GM12892 (cell line): ENCODE data around the gene MOCOS.
A peak's percentile ranks its signal among the peaks of the same experiment; 100 is the strongest.

ENCODE experiments used
- DNase-seq: peaks from one replicate; pipeline ENCODE4 v3.0.0; 2011; ENCODE audit not compliant: insufficient read length
- FAIRE-seq: peaks from 2 replicates; lab custom pipeline; 2011; peaks lifted over from hg19 to GRCh38; lab: Jason Lieb, UNC
- POLR2A ChIP-seq: IDR thresholded peaks from 2 replicates; pipeline ENCODE4 v1.6.1; 2011; ENCODE audit warnings: low read depth, low read length, control low read depth
- POLR2AphosphoS5 ChIP-seq: IDR thresholded peaks from 2 replicates; pipeline ENCODE4 v1.6.1; 2011; ENCODE audit warnings: low read depth, low read length, control low read depth
- TAF1 ChIP-seq: IDR thresholded peaks from 2 replicates; pipeline ENCODE4 v1.6.1; 2011; ENCODE audit warnings: low read depth, mild to moderate bottlenecking, control low read depth, low read length, borderline replicate concordance

Gene MOCOS

GRCh38 chr18:36288689-36289088, 101.4 kb downstream of the MOCOS start:
- no peak for FAIRE-seq
- no peak for DNase-seq
- TF ChIP-seq POLR2AphosphoS5: no peak
- no peak for TF ChIP-seq TAF1
- no peak for TF ChIP-seq POLR2A

DNA sequence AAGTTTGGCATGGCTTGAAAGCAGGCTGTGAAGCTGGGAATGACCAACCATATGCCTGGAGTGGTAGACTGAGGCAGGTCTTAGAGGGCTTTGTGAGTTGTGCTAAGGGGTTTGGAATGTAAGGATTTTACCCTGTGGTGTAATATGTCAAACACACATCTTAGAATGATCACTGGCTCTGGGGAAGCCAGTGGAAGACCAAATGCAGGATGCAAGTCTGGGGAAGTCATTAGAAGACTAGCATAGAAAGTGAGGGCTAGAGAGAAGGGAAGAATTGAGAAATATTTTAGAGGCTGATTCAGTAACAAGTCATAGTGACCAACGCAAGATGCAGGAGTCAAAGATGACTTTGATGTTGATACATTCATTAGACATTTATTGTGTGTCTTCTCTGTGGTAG, 106.7 kb downstream of the MOCOS start:
- no peak for DNase-seq
- FAIRE-seq: no peak
- TF ChIP-seq POLR2AphosphoS5: no peak
- TF ChIP-seq TAF1: no peak
- no peak for TF ChIP-seq POLR2A

- TF ChIP-seq POLR2A (no peak), TAF1 (no peak), POLR2AphosphoS5 (no peak)
- FAIRE-seq: no peak
- no peak for DNase-seq
Observed at GRCh38 chr18:36295214-36295613, 107.9 kb downstream of the MOCOS start.

DNA sequence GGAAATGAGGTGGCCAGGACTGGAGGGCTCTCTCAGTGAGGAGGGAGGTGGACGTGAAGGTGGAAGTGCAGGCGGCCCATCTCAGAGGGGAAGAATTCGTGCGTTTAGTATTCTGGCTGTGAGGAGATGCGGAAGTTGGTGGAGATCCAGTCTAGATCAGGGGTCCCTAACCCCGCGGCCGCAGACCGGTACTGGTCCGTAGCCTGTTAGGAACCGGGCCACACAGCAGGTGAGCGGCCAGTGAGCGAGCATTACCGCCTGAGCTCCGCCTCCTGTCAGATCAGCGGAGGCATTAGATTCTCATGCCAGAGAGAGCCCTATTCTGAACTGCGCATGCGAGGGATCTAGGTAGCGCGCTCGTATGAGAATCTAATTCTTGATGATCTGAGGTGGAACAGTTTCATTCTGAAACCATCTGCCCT, 108.6 kb downstream of the MOCOS start:
- no peak for TF ChIP-seq POLR2AphosphoS5
- TF ChIP-seq POLR2A: no peak
- no peak for TF ChIP-seq TAF1
- DNase-seq: no peak
- FAIRE-seq: no peak

DNA sequence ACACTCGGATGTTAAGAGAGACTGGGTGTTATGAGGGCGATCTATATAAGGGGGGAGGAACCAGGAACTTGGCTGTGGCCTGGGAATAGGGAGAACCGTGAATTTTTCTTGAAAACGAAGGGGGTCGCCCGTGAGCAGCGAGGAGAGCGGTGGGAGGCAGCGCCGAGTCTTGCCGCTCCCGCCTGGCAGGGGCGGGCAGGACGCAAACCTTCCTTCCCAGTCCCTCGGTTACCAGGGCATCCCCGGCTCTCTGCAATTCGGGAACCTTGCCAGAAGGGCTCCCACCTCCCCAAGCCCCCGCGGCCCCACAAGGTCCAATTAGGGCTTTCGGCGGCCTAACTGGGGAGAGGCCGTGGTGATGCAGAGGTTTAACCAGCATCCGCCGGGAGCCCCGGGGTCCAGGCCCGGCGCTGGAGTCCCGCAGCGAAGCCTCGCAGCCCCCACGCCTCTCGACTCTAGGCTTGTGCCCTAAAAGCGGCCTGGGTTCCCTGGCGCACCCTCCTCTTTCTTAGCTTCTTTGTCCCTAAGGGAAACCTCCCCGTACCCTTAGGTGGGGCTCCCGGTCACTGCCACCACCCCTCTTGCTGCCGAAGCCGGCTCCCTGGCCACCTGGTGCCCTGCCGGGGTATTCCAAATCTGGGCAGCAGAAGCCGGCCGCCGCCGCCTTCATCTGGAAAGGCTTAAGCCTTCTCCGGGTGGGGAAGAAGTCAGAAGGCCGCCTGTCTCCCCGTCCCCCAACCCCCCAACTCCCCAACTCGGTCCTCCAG, 109.5 kb downstream of the MOCOS start:
- peak; percentile 34 for DNase-seq
- no peak for TF ChIP-seq POLR2A
- no peak for TF ChIP-seq POLR2AphosphoS5
- no peak for FAIRE-seq

DNA sequence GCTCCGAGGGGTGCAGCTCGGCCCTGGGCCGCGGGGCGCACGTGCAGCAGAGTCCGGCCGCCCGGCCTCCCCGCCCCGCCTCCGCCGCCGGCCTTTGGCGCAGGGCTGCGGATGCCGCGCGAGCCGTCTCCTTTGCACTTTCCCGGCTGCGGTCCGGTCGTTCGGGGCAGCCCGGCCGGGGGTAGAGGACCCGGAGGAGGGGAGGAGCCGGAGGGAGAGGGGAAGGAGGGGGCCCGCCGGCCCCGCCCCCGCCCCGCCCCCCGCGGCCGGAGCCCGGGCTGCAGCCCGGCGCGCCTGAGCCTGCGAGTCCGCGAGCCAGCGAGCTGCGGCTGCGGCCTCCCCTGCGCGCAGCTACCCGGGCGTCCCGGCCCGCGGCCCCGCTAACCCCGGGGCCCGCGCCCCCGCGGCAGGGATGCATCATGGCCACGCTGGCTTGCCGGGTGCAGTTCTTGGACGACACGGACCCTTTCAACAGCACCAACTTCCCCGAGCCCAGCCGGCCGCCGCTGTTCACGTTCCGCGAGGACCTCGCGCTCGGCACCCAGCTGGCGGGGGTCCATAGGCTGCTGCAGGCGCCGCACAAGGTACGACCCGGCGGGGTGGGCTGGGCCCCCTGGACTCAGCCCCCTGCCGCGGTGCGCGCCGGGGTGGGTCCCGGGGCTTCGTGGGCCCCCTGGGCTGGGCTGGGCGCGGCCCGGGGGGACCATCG, 110.3 kb downstream of the MOCOS start, which contains the start of gene FHOD3:
Gene FHOD3 (plus strand): TSS at position 297 of the 709 bp plus-strand sequence. CDS start 123 bp downstream, at position 420.
- TF ChIP-seq POLR2A: peak; percentile 46; the same call in 1 of the 2 replicates
- no peak for TF ChIP-seq POLR2AphosphoS5
- FAIRE-seq: no peak
- DNase-seq: peak; percentile 52

- FAIRE-seq (no peak), DNase-seq (peak; percentile 26)
- TF ChIP-seq POLR2A (no peak), TAF1 (no peak)
Observed at GRCh38 chr18:36298126-36298741, 110.9 kb downstream of the MOCOS start.

DNA sequence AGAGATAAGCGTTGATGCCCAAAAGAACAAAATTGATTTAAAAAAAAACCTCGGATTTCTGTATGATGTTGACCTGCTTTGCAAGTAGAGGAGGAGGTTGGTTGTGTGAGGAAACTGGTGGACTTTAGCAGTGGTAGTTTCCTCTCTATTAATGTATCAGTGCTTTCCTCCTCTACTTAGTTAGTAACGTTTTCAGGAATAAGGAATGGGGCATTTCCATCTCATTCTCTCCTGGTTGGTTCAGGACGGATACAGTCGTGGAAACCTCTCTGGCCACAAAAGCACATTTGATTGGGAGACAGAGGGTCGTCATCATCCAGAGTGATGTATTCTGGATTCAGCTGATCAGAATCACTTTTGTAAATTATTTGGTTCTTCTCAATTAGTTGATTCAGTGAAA, 111.7 kb downstream of the MOCOS start:
- no peak for FAIRE-seq
- no peak for DNase-seq
- TF ChIP-seq TAF1: no peak
- no peak for TF ChIP-seq POLR2AphosphoS5
- TF ChIP-seq POLR2A: no peak

- DNase-seq: no peak
- FAIRE-seq: no peak
- TF ChIP-seq TAF1: no peak
- TF ChIP-seq POLR2A: no peak
- no peak for TF ChIP-seq POLR2AphosphoS5
Observed at GRCh38 chr18:36300211-36300610, 112.9 kb downstream of the MOCOS start.

GRCh38 chr18:36301884-36302283, 114.6 kb downstream of the MOCOS start:
- TF ChIP-seq TAF1: no peak
- no peak for TF ChIP-seq POLR2AphosphoS5
- no peak for TF ChIP-seq POLR2A
- no peak for FAIRE-seq

DNA sequence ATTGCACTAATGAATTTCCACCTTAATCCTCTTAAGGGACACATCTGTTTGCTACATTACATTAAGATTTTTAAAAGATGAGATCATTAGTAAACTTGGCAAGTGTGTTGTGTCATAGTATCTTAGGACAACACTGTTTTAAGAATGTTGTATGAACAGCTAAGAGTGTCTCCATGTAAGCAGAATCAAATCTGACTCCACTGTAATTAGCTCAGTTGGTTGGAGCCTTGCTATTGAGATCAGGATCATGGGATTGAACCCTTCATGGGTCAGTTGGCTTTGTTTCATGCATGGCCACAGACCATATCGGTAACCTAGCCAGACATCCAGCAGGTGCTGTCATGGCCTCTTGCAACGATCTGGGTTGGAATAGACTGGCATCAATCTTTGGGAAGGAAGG, 115.4 kb downstream of the MOCOS start:
- FAIRE-seq (no peak), DNase-seq (no peak)
- no peak for TF ChIP-seq TAF1
- TF ChIP-seq POLR2A: no peak
- no peak for TF ChIP-seq POLR2AphosphoS5

More at GRCh38 chr18:36301884-36302283, 114.6 kb downstream of the MOCOS start:
- no peak for DNase-seq
